Activated CD4-positive, alpha-beta T cell treated with anti-CD3 and anti-CD28 coated beads, Interleukin-2, amount 10 ng/mL, durations not matched to agents 24 days and 14 days (primary cell): ENCODE data around the gene TRAPPC13. TPM values are rescaled to one million over a fixed set of nuclear protein-coding genes. Genes with fewer than 3 reads are reported as not detected.

Experiments
- DNase-seq: peaks from one replicate; pipeline ENCODE4 v3.0.0; 2022
- H3K27ac Mint-ChIP-seq: one replicate; pipeline ENCODE4 v1.8.0; 2022; ENCODE audit warnings: mild to moderate bottlenecking, mixed read lengths
- H3K27me3 Mint-ChIP-seq: one replicate; pipeline ENCODE4 v1.8.0; 2022; ENCODE audit warnings: mixed read lengths
- H3K36me3 Mint-ChIP-seq: one replicate; pipeline ENCODE4 v1.8.0; 2022; ENCODE audit warnings: low read depth, mild to moderate bottlenecking, mixed read lengths
- H3K4me1 Mint-ChIP-seq: one replicate; pipeline ENCODE4 v1.8.0; 2021; ENCODE audit warnings: mixed read lengths
- H3K4me3 Mint-ChIP-seq: one replicate; pipeline ENCODE4 v1.8.0; 2022; ENCODE audit warnings: mild to moderate bottlenecking, moderate library complexity, mixed read lengths
- H3K9me3 Mint-ChIP-seq: one replicate; pipeline ENCODE4 v1.8.0; 2021; ENCODE audit warnings: mixed read lengths
- intact Hi-C: fragments of 100-400 bp; cut with micrococcal nuclease; formaldehyde crosslinking; loops from one replicate; pipeline ENCODE4 v1.15.1; 2023
- total RNA-seq: library from RNA; stranded (reverse); gene quantifications from 2 replicates; pipeline ENCODE4 v1.2.3, GENCODE V29; 2022

TRAPPC13 gene
- total RNA-seq, 1 donor from 2014 or later = 22.4 TPM

DNA sequence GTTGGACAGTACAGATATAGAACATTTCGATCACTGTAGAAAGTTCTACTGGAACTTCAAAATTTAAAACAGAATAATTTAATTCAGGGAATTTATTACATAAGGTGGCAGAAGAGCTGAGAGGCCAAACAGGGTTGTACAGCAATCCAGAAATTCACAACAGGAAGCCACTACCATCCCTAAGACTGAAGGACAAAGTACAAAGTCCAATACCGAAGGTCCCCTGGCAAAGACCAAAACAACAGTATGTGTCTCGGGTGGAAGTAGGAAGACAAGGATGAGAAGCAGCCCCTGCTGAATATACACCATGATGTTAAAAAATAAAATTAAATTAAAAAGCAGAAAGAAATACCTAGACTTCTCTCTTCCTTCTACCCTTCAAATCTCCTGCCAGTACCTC is 77.2 kb downstream of the TRAPPC13 start:
- Mint-ChIP-seq H3K9me3 (peaks cover 3% of the 10 kb centered on the region), H3K36me3 (peaks cover 26% of the 10 kb centered on the region), H3K4me1 (no peaks in the 10 kb centered on the region), H3K4me3 (no peak overlapping the region), H3K27me3 (no peaks in the 10 kb centered on the region), H3K27ac (no peak overlapping the region)
- no peak for DNase-seq
- intact Hi-C loops = no loop called here

DNA sequence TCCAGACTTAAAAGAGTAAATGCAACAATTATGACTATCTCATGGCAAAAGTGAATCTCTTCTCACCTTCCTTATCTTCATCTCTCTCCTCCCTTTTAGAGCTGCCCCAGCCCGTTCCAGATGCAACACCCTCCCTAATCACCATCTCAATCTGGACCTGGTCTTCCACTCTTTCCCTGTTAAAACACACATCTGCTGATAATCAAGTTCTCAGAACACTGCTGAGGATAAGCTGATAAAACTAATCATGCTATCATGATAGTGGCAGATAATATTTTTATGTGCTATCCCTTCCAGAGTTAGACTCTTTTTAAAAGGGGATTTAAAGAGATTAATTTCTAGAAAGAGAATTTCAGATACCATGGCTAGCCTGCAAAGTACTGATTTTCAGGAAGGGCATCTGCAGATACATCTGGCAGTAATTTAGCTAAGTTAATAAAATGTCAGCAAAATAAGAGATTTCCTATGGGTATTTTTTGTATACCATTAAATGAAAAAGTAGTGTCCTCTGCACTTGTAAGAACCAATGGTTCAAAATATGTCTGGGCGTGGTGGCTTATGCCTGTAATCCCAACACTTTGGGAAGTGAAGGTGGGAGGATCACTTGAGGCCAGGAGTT is 79.9 kb downstream of the TRAPPC13 start:
- Mint-ChIP-seq H3K27me3 (no peaks in the 10 kb centered on the region), H3K36me3 (peaks cover 18% of the 10 kb centered on the region), H3K27ac (no peak overlapping the region), H3K4me1 (no peaks in the 10 kb centered on the region), H3K4me3 (no peak overlapping the region), H3K9me3 (no peaks in the 10 kb centered on the region)
- no peak for DNase-seq
- intact Hi-C loops = no loop called here

GRCh38 chr5:65707663-65708062 is 82.8 kb downstream of the TRAPPC13 start:
- Mint-ChIP-seq H3K27me3 (no peaks in the 10 kb centered on the region), H3K9me3 (no peaks in the 10 kb centered on the region), H3K4me1 (peaks cover 3% of the 10 kb centered on the region), H3K27ac (no peak overlapping the region), H3K4me3 (no peak overlapping the region), H3K36me3 (peaks cover 25% of the 10 kb centered on the region)
- no peak for DNase-seq
- intact Hi-C loops = no loop called here

GRCh38 chr5:65708145-65708544 is 83.3 kb downstream of the TRAPPC13 start:
- Mint-ChIP-seq H3K9me3 (no peaks in the 10 kb centered on the region), H3K27ac (no peak overlapping the region), H3K4me1 (peaks cover 4% of the 10 kb centered on the region), H3K4me3 (no peak overlapping the region), H3K36me3 (peaks cover 22% of the 10 kb centered on the region), H3K27me3 (no peaks in the 10 kb centered on the region)
- intact Hi-C loops = no loop called here
- no peak for DNase-seq

Other genes with a start within 250 kb of the TRAPPC13 start
- gene ADAMTS6, start 143.1 kb upstream of the TRAPPC13 start, total RNA-seq = 0.73 and 0.89 TPM in 2 replicates
- 87.8 and 88.8 TPM in 2 replicates for gene CENPK, start 61.9 kb upstream of the TRAPPC13 start, total RNA-seq
- gene PPWD1, start 61.7 kb upstream of the TRAPPC13 start, total RNA-seq = 53.9 and 55.6 TPM in 2 replicates
- 5.3 and 6.0 TPM in 2 replicates for gene TRIM23, start 694 bp upstream of the TRAPPC13 start, total RNA-seq
- 4.7 and 5.1 TPM in 2 replicates for gene SHLD3, start within 50 bp of the TRAPPC13 start, total RNA-seq
- gene SGTB, start 97.1 kb downstream of the TRAPPC13 start, total RNA-seq = 10.0 and 10.3 TPM in 2 replicates
- 28.0 and 30.7 TPM in 2 replicates for gene NLN, start 97.2 kb downstream of the TRAPPC13 start, total RNA-seq